Measurements from ENCODE around the gene SLC10A1. TPM values are rescaled to one million over a fixed set of nuclear protein-coding genes. Genes with fewer than 3 reads are reported as not detected.

SLC10A1 gene
- total RNA-seq, 1 donor from 2014 or later, result not detected

DNA sequence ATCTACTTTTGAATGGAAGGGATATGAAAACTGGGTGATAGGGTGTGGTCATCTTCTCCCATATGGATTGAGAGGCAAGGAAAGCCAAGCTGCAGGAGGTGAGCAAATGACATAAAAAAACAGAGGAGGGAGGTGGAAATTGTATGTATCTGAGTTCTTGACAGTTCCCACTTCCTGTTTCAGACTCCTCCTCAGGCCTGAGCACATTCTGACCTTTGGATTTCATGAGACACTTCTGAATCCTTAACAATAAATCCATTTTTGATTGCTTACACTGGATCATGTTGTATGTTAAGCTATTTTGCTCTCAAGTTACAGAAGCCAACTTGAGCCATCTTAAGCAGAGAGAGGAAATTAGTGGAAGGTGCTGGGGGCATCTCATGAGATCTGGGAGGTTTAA, 41.7 kb downstream of the SLC10A1 start:
- H3K4me1 Mint-ChIP-seq (ENCODE audit: low read depth), result peaks cover 8% of the 10 kb centered on the region
- no peaks in the 10 kb centered on the region for H3K36me3 Mint-ChIP-seq (ENCODE audit: insufficient read depth)
- no peak overlapping the region for H3K4me3 Mint-ChIP-seq (ENCODE audit: low read depth)
- no peaks in the 10 kb centered on the region for H3K27me3 Mint-ChIP-seq
- DNase-seq (ENCODE audit: low spot score, unreplicated experiment), result no peak
- no peak overlapping the region for H3K27ac Mint-ChIP-seq
- no peak for TF ChIP-seq CTCF (IDR thresholded peaks at IDR 0.05; ENCODE audit: unreplicated experiment)
- H3K9me3 Mint-ChIP-seq (ENCODE audit: low read depth), result no peaks in the 10 kb centered on the region

DNA sequence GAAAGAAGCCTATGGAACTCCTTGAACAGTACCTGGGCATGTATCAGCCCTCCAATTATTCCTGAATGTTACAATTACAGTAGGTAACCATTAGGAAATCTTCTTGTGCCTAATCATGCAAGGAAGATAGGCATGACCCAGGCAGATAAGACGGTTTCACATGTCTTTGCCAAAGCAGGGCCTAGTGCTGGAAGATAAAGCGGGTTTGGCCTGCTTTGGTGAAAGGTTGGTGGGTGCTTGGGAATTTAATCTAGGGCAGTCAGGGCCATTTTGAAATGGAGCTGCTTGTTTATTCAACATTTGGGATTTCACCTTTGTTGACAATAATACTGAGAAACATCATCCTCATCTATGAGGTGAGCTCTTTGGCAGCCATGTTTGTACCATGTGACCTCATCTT, 42.6 kb downstream of the SLC10A1 start:
- no peak for DNase-seq (ENCODE audit: low spot score, unreplicated experiment)
- peaks cover 3% of the 10 kb centered on the region for H3K9me3 Mint-ChIP-seq (ENCODE audit: low read depth)
- H3K27ac Mint-ChIP-seq, result no peak overlapping the region
- no peaks in the 10 kb centered on the region for H3K27me3 Mint-ChIP-seq
- H3K4me1 Mint-ChIP-seq (ENCODE audit: low read depth), result peaks cover 15% of the 10 kb centered on the region
- no peak for TF ChIP-seq CTCF (IDR thresholded peaks at IDR 0.05; ENCODE audit: unreplicated experiment)
- no peaks in the 10 kb centered on the region for H3K36me3 Mint-ChIP-seq (ENCODE audit: insufficient read depth)
- no peak overlapping the region for H3K4me3 Mint-ChIP-seq (ENCODE audit: low read depth)

DNA sequence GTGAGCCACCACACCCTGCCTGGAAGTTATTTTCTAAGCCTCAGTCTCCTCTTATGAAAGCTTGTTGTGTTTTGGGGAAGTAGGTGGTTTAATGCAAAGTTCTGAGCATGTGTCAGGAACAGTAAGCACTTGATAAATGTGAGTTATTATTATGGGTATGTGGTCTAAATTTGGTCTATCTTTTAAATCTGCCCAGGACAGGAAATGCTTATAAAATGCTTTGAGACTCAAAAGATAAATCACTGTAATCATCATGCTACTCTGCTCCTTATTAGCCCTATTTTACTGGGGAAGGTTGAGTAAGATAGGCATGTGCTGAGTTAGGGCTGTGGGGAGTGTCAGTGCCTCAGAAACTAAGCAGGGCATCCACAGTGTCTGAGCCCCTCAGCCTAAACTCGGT, 43.2 kb downstream of the SLC10A1 start:
- no peak overlapping the region for H3K27ac Mint-ChIP-seq
- TF ChIP-seq CTCF (IDR thresholded peaks at IDR 0.05; ENCODE audit: unreplicated experiment), result no peak
- H3K9me3 Mint-ChIP-seq (ENCODE audit: low read depth), result peaks cover 3% of the 10 kb centered on the region
- no peaks in the 10 kb centered on the region for H3K36me3 Mint-ChIP-seq (ENCODE audit: insufficient read depth)
- no peak for DNase-seq (ENCODE audit: low spot score, unreplicated experiment)
- no peaks in the 10 kb centered on the region for H3K27me3 Mint-ChIP-seq
- H3K4me3 Mint-ChIP-seq (ENCODE audit: low read depth), result no peak overlapping the region
- H3K4me1 Mint-ChIP-seq (ENCODE audit: low read depth), result peaks cover 15% of the 10 kb centered on the region

DNA sequence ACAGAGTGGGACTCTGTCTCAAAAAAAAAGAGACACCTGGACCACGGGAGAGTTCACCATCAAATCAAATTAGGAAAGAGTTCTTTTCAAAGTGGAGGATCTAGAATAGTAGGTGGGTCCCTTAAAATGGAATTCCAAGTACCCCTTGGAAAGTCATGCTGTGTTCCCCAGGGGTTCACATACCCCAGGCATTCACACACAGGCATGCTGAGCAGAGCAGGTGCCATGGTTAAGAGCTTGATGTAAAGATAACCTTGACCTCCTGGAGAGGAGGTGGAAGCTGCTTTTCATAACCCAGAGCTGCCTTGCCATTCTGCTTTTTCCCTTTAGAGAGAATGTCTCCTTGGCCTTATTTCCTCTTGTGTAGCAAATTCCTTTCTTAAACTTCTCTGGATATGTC, 44.3 kb downstream of the SLC10A1 start:
- H3K9me3 Mint-ChIP-seq (ENCODE audit: low read depth), result peaks cover 3% of the 10 kb centered on the region

GRCh38 chr14:69750495-69750894, 46.5 kb downstream of the SLC10A1 start:
- no peak overlapping the region for H3K27ac Mint-ChIP-seq
- H3K4me1 Mint-ChIP-seq (ENCODE audit: low read depth), result peaks cover 11% of the 10 kb centered on the region

More for the DNA sequence above, 44.3 kb downstream of the SLC10A1 start:
- DNase-seq (ENCODE audit: low spot score, unreplicated experiment), result no peak
- H3K4me1 Mint-ChIP-seq (ENCODE audit: low read depth), result peaks cover 15% of the 10 kb centered on the region
- no peaks in the 10 kb centered on the region for H3K36me3 Mint-ChIP-seq (ENCODE audit: insufficient read depth)
- no peak overlapping the region for H3K4me3 Mint-ChIP-seq (ENCODE audit: low read depth)
- no peak for TF ChIP-seq CTCF (IDR thresholded peaks at IDR 0.05; ENCODE audit: unreplicated experiment)
- H3K27ac Mint-ChIP-seq, result no peak overlapping the region
- H3K27me3 Mint-ChIP-seq, result no peaks in the 10 kb centered on the region

More at GRCh38 chr14:69750495-69750894, 46.5 kb downstream of the SLC10A1 start:
- DNase-seq (ENCODE audit: low spot score, unreplicated experiment), result no peak
- no peak for TF ChIP-seq CTCF (IDR thresholded peaks at IDR 0.05; ENCODE audit: unreplicated experiment)
- Mint-ChIP-seq H3K9me3 (ENCODE audit: low read depth) (peaks cover 3% of the 10 kb centered on the region), H3K4me3 (ENCODE audit: low read depth) (no peak overlapping the region), H3K36me3 (ENCODE audit: insufficient read depth) (no peaks in the 10 kb centered on the region), H3K27me3 (no peaks in the 10 kb centered on the region)
